Frontal cortex (tissue), 4 donors: Measurements from ENCODE around the gene RNF220. TPM values are rescaled to one million over a fixed set of nuclear protein-coding genes. Genes with fewer than 3 reads are reported as not detected.

Experiments used
- DNase-seq, 2 donors: peaks; one replicate each; pipeline ENCODE4 v3.0.0; 2012; ENCODE audit warnings: low spot score in 2 of 2
- FAIRE-seq: peaks from 2 replicates; lab custom pipeline; 2012; peaks lifted over from hg19 to GRCh38; lab: Jason Lieb, UNC
- total RNA-seq: library from RNA; depleted of rRNA; stranded (reverse); fragments of >200 nt; gene quantifications from one replicate; pipeline ENCODE4 v1.2.3, GENCODE V29; 2014
- donor health status: control.
- donor health status: control.
- donor health status: control.

RNF220 gene
- total RNA-seq, 1 donor from 2014 or later, result 48.1 TPM

- DNase-seq (no peak), FAIRE-seq (no peak)
These were observed 106.3 kb downstream of the RNF220 start for GRCh38 chr1:44511363-44511762.

DNA sequence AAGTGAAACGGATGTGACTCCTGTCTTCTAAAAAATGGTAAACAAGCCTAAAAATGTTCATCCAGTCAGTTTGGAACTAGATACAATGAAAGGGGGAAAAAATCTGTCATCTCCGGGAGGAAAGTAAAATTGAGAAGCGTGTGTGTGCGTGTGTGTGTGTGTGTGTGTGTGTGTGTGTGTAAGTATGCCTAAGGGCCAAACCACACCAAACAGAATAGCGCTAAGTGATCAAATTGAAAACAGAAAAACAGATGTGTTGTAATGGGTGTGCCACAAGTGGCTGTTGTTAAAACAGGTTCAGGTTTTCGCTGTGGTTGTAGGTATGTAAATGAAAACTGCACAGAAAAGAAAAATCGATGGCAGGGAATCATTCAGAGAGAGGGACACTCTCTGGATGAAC is 106.7 kb downstream of the RNF220 start:
- DNase-seq, result no peak
- FAIRE-seq, result no peak

DNA sequence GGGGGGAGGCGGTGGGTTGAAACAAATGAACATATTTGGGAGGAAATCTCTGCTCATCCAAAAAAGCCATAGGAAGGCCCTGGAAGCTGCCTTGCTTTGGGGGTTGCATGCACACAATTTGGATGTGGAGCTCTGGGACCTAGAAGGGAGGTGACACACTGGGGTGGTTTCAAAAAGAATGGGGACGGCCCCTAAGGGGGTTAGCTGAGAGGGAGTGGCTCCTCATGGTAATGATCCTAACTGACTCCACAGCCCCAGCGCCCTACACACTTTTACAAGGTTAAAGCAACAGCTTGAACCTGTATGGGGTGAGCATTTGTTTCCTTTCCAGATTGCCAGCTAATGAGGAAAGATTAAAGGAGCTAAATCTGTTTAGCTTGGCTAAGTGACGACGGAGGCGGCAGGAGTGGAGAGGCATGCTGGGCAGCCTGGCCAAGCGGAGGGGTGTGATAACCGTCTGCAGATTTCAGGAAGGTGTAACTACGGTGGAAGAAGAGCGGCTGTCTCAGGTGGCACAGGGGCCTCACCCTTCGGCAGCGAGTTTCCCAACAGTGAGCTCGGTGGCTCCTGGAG is 107.3 kb downstream of the RNF220 start:
- no peak for DNase-seq
- FAIRE-seq, result no peak

DNA sequence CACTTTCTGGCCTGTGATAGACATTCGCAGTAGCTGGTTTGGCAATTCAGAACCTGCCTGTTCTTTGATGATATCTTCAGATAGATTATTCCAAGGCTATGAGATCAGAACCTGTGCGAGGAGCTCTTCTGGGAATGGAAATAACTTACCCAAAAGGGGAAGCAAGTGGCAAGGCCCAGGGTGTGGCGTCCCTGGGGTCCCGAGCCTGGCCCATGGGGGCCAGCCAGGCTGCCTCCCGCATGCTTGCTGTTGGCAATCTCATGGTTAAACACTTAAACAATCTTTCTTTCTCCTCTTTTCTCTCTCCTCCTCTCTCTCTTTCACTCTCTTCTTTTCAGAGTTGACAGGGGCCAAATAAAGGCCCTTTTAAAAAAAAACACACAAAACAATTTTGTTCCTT is 108.1 kb downstream of the RNF220 start:
- DNase-seq, result no peak

GRCh38 chr1:44514673-44515072 is 109.6 kb downstream of the RNF220 start:
- DNase-seq (no peak), FAIRE-seq (no peak)

More for the DNA sequence above, 108.1 kb downstream of the RNF220 start:
- no peak for FAIRE-seq

GRCh38 chr1:44515416-44515815 is 110.4 kb downstream of the RNF220 start:
- no peak for FAIRE-seq
- DNase-seq, result no peak

DNA sequence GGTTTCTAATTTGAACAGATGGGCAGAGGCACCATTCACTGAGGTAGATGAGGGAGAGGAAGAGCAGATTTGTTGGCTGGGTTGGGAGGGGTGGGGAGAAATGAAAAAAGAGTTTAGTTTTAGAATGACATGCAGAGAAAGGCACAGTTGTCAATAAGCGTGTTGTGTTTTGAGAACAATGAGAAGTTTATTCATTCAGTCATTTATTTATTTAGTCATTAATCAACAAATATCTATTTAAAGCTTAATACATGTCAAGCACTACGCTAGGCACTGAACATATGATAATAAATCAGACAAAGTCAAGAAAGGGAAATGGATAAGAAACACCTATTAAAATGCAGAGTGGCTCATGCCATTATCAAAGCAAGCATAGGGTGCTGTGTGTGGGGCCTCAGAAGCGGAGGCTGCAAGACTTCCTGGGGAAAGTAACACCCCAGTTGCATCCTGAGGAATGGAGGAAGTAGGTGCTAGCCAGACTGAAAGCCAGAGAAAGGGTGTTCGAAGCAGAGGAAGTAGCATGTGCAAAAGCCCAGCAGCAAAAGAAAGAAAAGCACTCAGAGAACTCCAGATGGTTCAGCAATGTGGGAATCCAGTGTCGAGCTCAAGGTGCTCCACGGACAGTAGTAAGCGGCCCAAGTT is 114.1 kb downstream of the RNF220 start:
- FAIRE-seq (no peak), DNase-seq (no peak)

- DNase-seq, result no peak
- no peak for FAIRE-seq
These were observed 116.5 kb downstream of the RNF220 start for GRCh38 chr1:44521378-44522080.

GRCh38 chr1:44523593-44524591 is 118.8 kb downstream of the RNF220 start:
- no peak for DNase-seq

DNA sequence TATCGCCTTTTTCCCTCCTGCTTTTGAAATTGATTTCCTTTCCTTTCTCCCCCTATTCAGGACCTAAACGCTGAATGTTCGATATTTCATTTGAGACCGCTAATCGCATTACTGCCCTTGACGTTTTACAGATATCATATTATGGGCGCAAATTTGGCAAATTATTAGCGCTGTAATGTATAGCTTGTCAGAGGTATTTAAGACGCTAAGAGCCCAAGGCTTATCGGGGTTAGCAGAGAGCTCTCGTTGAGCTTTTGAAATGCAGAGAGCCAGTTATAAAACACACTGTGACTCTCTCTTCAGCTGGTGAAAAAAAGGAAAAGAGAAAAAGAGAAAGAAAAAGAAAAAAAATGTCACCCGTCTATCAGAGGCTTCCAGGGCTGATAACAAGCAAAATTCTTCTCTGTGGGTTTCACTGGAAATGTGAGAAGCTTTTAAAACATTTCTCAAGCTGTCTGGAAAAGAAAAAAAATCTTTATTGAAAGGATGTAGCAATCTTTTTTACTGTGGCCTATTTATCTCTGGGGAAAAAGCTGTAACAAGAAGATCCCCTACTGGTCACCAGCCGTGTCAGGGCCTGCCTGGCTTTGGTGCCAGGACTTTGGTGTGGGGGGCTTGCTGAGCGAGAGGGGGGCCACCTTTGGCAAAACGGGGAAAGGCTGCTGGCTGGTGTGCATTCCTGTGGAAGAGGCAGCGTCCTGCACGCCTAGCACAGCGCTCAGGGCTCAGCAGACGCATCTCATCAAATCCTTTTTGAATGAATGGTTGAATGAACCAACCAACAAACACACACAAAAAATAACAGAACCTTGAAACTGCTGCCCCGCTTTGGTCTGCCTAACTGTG is 119.8 kb downstream of the RNF220 start:
- no peak for FAIRE-seq
- DNase-seq, result no peak

More at GRCh38 chr1:44523593-44524591, 118.8 kb downstream of the RNF220 start:
- FAIRE-seq, result no peak

- DNase-seq (no peak), FAIRE-seq (no peak)
These were observed 121.4 kb downstream of the RNF220 start for GRCh38 chr1:44526295-44527073.

GRCh38 chr1:44531785-44532566 is 126.9 kb downstream of the RNF220 start:
- FAIRE-seq (no peak), DNase-seq (no peak)

- peak; percentile 77 for FAIRE-seq
- no peak for DNase-seq
These were observed 127.5 kb downstream of the RNF220 start for GRCh38 chr1:44532567-44532944.

GRCh38 chr1:44534771-44535170 is 129.7 kb downstream of the RNF220 start:
- FAIRE-seq, result no peak
- no peak for DNase-seq

- no peak for DNase-seq
- FAIRE-seq, result no peak
These were observed 131.5 kb downstream of the RNF220 start for GRCh38 chr1:44536357-44537209.

DNA sequence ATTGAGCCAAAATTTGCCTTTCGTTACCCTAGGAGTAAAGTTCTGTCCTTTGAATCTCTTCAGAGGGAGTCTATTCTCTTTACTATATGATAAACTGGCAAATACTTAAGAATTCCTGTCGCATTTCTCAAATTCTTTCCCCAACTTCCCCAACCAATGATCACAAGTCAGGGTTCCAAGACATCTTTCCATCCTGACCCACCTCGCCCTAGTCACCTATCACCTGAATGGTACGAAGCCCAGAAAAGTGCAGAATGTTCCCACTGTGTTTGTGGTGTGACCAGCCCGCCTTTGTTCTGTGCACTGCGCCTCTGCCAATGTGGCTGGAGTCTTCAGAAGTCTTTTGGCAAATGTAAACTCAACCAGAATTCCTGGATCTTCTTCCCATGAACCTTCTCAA is 132.5 kb downstream of the RNF220 start:
- FAIRE-seq (no peak), DNase-seq (no peak)

DNA sequence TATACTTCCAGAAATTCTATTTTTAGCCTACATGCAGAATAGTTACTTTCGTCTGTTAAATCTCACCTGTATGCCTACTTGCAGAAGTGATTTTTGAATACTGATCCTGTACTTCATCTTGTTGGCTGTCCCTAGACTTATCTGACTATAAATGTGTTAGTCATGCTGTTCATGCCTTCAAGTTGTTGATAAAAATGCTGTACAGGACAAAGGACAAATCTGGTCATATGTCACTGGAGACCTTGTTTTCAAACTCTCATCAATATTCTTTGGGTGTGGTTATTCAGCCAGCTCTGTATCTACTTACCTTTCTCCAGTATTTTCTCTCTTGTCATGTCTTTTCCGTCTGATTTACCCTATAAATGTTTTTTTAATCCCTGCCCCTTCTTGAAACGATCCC is 132.9 kb downstream of the RNF220 start:
- no peak for FAIRE-seq

More for the DNA sequence above, 132.9 kb downstream of the RNF220 start:
- DNase-seq, result no peak
